GM23248 (cell line): ENCODE results near the gene ERN1.

Experiments used
- EZH2 ChIP-seq: fragments of 200-600 bp; sonication (generic); IDR thresholded peaks from 2 replicates; pipeline ENCODE4 v1.6.1; 2018; ENCODE audit warnings: antibody characterized with exemption, mild to moderate bottlenecking; ENCODE audit not compliant: insufficient read depth, poor library complexity, severe bottlenecking
- EZH2phosphoT487 ChIP-seq: fragments of 200-600 bp; sonication (generic); IDR thresholded peaks from 2 replicates; pipeline ENCODE4 v1.6.1; 2018; ENCODE audit warnings: antibody characterized with exemption, moderate library complexity, mild to moderate bottlenecking, low read depth; ENCODE audit not compliant: insufficient read depth

DNA sequence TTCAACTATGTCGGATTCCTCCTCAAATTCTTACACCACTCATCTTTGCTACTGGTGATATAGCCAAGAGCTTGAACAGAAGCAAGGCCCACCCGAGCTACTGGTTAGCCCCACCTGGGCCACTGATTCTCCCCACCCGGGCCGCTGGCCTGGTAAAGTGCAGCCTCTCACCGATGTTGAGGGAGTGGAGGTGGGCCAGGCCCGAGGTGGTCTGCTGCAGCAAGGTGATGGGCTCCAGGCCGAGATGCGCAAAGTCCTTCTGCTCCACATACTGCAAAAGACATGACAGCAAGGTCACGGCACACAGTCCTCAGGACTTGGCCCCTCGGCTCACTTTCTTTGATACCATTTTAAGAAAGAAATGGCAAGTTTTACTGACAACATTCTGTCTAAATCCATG, 76.8 kb downstream of the ERN1 start:
- no peak for TF ChIP-seq EZH2phosphoT487
- no peak for TF ChIP-seq EZH2
